Peyer's patch (tissue), 4 donors: ENCODE results near the gene BAHCC1.

ENCODE experiments used
- CTCF ChIP-seq, 6 experiments: fragments of 450-650 bp in 4 of 6; fragments of 200-600 bp in 2 of 6; sonication (generic) in 1 of 6; IDR thresholded peaks; one replicate each; pipeline ENCODE4 v1.5.1; 2017 to 2019; ENCODE audit warnings: antibody characterized with exemption in 6 of 6, mild to moderate bottlenecking in 3 of 6, moderate library complexity in 1 of 6
- POLR2A ChIP-seq, 2 donors: fragments of 450-650 bp; IDR thresholded peaks; one replicate each; pipeline ENCODE4 v1.5.1; 2017; ENCODE audit warnings: antibody characterized with exemption in 2 of 2, mild to moderate bottlenecking in 2 of 2, moderate library complexity in 2 of 2

DNA sequence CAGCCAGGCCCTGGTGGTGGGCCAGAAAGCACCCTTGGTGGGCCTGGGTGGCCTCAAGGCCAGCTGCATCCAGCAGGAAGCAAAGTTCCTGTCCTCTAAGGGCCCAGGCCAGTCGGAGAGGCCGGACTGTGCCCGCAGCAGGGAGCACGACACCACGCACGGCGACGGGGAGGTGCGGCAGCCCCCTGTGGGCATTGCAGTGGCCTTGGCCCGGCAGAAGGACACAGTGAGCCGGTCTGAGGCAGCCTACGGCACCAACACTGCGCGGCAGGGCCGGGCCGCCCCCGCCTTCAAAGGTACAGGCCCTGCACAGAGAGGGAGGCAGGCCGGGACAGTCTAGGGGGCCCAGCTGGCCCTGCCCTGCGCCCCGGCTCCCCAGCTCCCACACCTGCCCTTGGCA lies 48.0 kb downstream of the BAHCC1 start:
- TF ChIP-seq CTCF (IDR thresholded peaks at IDR 0.05) (no peak), POLR2A (IDR thresholded peaks at IDR 0.05) (no peak)
